Activated CD4-positive, alpha-beta T cell treated with anti-CD3 and anti-CD28 coated beads for 48 hours (primary cell): Measurements from ENCODE around the gene ZNF367.

Experiments used
- DNase-seq: peaks from one replicate; pipeline ENCODE4 v3.0.0-alpha.2; 2020

The ZNF367 gene

DNA sequence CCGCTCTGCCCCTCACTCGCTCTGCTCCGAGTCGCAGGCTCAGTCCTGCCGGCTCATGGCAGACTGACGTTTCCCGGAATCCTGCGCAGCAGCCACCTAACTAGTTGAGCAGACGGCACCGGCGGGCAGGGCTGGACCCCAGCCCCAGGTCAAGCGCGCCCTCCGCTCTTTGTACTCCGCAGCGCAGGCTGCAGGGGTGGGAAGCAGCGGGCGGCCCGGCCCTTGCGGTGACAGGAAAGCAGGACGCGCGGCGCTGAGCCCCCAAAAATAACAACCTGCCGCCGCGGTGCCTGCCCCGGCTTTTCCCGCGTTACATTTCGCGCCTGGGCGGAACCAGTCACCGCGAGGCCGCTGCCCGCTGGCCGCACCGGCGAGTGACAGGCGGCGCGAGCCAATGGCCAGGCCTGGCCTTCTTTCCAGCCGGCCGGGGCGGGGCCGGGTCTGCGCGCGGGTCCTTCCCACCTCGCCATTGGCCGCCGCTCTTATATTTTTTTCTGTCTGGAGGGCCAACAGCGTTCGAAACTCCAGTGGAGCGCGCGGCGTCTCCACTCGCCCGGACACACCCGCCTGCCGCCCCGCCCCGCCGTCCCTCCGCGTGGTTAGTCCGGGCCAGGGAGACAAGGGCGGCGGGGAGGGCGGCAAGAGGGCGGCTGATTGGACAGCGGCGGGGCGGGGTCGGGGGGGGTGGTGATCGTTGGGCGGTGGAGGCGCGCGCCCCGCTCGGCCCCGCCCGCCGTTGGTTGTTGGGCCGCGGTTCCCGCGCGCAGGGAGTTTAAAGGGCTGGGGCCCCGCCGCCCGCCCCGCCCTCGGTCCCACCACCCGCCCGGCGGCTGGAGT is at the start of gene ZNF367:
ZNF367 (minus strand) TSS at position 288 of the 837 bp plus-strand sequence. CDS start 338 bp downstream, outside the sequence.
- peak; percentile 96 for DNase-seq

DNA sequence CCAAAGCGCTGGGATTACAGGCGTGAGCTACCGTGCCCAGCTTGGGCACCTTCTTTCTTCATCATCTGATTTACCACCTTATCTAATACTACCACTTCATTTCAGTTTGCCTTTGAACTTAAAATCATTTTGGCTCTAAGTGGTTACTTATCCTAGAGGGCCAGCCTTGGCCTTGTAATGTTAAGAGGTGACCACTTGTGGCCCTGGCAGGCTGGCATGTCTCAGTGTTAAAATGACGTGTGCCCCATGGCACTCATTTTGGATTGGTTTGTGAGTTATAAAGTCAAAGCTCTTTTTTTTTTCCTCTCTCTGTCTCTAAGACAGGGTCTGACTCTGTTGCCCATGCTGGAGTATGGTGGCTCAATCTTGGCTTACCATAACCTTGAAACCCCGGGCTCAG is 49.6 kb upstream of the ZNF367 start:
- no peak for DNase-seq

DNA sequence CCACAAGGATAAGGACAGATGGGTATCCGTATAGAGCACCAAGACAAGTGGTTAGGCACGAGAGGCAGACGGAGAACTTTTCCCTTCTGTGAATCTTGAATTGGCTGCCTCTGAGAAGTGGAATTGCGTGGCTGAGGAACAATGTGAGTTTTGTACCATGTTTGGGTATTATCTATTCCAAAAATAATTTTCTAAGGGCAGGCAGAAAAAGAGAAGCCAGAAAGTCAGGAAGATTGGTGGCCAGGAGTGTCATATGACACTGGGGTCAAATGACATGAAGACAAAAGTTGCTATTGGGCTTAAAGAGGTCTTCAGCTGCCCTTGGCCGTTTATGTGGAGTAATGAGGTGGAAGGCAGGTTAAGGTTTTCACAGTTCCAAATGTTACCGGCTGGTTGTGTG is 46.3 kb upstream of the ZNF367 start:
- no peak for DNase-seq

DNA sequence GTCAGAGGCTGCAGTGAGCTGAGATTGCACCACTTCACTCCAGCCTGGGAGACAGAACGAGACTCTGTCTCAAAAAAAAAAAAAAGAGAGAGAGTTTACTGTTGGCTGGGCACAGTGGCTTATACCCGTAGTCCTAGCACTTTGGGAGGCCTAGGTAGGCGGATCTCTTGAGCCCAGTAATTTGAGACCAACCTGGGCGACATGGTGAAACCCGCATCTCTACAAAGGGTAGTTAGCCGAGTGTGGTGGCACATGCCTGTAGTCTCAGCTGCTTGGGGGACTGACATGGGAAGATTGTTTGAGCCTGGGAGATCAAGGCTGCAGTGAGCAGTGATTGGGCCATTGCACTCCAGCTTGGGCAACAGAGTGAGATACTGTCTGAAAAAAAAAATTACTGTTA is 44.4 kb upstream of the ZNF367 start:
- DNase-seq, result no peak

DNA sequence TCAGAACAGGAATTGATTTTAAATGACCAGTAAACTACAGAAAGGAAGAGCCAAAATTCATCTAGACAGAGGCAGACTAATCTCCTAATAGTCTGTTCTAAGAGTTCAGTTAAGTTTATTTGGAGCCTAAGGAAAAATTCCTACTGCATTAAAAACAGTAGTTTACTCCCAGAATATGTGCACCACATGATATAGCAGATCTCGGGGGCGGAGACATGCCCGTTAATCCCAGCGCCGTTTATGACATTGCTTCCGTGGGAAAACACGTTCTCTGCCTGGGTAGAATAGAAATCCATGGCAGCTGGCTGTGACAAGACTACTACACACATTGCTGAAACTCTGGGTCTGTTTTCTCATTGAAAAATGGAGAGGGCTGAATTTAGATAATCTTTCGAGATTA is 43.2 kb upstream of the ZNF367 start:
- no peak for DNase-seq

DNA sequence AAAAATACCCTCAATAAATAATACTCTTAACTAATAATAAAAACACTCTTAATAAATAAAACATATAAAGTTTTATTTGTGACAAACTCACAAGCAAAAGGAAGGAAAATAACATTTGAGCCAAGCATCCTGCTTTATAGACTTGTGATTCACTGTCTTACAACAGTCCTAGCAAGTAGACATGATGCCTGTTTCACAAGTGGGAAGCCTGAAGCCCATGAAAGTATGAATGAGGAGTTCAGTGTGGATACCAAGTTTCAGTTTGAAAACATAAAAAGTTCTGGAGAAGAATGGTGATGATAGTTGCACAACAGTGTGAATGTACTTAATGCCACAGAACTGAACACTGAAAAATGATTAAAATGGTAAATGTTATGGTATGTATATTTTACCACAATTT is 42.7 kb upstream of the ZNF367 start:
- no peak for DNase-seq

DNA sequence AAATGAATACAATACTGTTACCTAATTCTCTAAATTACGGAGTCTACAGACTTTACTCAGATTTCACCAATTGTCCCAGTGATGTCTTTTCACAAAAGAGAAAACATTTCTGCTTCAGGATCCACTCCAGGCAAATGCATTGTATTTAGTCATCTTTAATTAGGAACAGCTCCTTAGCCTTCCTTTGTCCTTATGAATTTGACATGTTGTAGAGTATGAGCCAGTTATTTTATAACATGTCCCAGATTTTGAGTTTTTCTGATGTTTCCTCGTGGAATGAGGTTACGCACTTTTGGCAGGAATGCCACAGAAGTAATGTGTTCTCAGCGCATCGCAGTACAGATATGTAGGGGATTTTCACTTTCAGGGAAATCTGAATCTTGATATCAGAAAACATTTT is 42.3 kb upstream of the ZNF367 start:
- no peak for DNase-seq

DNA sequence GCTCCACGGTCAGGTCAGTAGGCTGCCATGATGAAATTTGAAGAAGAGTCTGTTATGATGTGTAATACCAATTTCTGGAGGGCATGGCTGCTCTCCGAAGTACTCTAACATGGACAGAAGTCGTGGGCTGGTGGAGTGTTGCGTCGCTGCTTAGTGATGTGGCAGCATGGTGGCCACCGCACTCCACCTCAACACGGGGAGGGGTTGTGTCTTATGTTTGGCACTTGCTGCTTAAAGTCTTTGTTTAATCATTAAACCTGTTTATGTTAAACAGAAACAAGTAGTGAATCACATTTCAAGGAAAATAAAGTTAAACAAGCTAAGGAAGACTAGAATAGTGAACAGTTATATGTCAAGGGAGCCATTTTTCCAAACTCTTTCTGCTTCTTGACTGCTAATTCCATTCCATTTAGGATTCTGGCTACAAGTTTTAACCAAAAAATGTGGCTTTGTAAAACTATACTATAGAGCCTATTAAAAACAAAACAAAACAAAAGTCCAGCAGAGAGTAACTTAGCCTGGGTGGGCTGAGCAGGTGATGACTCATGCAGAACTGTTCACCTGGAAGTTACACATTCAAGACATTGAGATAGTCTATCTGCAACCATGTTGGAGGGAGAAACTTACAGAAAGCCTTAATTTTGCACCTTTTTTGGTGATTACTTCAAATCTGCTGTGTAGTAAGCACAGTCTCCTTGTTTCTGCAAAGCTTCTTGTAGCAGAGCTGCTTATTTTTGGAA is 41.3 kb upstream of the ZNF367 start:
- no peak for DNase-seq

DNA sequence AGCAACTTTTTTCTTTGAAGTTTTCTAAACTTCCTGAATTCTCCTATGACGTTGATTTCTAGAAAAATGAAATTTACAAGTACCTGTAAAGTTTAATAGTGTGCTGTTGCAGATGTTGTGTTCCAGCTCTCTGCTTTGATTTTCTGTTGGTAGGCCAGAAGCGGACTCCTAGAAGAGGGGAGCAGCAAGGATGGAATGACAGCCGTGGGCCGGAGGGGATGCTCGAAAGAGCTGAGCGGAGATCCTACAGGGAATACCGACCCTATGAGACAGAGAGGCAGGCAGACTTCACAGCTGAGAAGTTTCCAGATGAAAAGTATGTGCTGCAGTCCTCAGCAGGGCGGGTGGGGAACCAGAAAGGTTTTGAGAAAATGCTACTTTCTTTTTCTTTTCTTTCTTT is 40.1 kb upstream of the ZNF367 start:
- DNase-seq, result no peak

DNA sequence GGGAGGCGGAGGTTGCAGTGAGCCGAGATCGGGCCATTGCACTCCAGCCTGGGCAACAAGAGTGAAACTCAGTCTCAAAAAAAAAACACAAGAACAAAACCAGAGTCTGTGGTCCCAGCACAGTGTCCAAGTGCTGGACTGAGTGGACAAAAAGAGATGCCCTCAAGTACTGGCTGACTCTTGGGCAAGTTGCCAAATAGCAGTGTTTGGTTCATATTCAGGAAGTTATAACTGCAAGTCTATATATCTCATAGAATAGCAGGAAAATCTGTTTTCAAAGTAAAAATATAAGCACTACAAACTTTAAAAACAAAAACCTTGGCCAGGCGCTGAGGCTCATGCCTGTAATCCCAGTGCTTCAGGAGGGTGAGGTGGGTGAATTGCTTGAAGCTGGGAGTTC is 39.1 kb upstream of the ZNF367 start:
- no peak for DNase-seq

DNA sequence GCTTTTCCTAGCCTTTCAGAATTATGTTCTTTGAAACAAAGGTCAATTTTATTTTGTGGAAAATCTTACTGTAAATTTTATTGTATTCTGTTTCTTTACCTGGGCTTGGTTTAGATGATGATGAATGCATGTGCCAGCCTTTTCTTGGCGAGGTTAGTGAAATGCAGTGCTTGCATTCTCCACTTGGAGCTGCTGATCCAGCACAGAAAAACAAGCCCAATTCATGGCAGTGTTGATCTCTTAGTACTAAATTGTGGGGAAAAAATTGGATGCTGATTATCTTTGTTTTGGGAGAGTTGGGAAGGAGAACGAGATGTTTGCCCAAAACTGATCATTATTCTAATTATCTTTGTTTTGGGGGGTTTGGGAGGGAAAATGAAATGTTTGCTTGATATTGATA is 35.5 kb upstream of the ZNF367 start:
- DNase-seq, result peak; percentile 34

DNA sequence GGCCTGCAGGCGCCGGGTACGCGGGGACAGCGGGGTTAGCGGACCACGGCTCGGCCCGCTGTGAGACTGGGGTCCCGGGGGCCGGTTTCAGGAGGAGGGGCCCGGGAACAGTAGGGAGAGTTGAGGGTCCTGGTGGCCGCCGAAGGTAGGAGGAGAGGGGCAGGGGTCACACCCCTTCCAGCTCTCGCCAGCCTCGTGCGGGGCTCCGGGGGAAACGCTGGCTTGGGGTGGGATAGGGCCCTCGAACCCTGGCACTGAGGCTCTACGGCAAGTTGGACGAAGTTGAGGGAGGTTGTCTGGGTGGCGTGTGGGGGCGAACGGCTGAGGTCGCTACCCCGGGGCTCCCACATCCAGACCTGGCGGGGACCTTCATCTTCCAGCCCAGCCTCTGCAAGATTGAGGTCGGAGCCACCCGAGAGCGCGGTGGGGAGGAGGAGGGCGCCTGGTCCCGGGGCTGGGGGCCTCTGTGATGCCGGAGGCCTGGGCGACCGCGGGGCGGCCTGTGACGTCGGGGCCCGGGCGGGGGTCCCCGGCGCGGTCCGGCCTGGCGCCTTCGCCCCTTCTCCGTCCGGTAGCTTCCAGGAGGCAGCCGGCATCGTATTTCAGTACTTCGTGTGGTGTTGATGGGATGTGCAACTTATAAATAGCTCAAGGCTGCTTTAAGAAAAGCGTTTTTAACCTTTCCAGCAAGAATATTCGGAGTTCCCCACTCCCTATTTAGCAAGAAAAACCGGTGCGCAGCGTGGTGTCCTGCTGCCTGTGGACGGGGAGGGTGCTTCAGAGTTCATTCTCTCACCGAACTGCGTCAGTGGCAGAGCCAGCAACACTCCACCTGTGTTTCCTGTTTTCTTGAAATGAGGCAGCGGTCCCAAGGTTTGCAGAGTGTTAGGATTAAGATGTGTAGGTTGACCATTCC is 32.7 kb upstream of the ZNF367 start:
- DNase-seq, result peak; percentile 34

DNA sequence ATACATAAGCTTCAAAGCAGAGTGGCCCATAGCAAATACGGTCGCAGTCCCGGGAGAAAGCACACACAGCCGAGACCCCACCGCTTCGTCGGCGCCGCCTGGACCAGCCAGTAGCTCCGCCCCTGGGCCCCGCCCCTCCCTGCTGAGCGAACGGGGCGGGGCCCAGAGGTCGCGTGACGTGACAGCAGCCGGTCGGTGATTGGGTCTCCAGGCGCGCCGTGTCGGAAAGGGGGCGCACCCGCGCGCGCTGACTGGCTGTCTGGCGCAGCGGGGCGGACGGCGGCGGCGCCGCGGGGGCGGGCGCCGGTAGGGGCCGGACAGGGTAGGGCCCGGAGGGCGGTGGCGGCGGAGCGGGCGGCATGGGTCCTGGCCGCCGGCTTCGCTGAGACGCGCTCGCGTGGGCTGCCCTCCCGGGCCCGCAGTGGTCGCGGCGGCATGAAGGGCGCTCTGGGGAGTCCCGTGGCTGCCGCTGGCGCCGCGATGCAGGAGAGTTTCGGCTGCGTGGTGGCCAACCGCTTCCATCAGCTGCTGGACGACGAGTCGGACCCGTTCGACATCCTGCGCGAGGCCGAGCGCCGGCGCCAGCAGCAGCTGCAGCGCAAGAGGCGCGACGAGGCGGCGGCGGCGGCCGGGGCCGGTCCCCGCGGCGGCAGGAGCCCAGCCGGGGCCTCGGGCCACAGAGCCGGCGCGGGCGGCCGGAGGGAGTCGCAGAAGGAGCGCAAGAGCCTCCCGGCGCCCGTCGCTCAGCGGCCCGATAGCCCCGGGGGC is 31.9 kb upstream of the ZNF367 start, which contains the start of gene HABP4:
HABP4 (plus strand) TSS at position 325 of the 768 bp plus-strand sequence; CDS start at position 436, 111 bp downstream.
- peak; percentile 97 for DNase-seq

DNA sequence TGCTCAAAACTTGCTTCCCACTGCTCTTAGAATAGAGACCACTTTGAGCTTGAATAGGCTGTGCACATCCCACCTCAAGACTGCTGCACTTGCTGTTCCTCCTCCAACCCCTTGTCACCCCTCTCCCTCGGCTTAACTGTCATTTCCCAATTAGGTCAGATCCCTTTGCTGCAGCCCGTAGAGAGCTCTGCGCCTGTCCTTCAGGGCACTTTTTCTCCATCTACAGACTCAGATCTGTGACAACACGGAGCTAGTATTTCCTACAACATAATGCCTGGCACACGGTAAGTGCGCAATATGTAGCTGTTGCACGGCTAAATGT is 31.3 kb upstream of the ZNF367 start:
- DNase-seq, result no peak

DNA sequence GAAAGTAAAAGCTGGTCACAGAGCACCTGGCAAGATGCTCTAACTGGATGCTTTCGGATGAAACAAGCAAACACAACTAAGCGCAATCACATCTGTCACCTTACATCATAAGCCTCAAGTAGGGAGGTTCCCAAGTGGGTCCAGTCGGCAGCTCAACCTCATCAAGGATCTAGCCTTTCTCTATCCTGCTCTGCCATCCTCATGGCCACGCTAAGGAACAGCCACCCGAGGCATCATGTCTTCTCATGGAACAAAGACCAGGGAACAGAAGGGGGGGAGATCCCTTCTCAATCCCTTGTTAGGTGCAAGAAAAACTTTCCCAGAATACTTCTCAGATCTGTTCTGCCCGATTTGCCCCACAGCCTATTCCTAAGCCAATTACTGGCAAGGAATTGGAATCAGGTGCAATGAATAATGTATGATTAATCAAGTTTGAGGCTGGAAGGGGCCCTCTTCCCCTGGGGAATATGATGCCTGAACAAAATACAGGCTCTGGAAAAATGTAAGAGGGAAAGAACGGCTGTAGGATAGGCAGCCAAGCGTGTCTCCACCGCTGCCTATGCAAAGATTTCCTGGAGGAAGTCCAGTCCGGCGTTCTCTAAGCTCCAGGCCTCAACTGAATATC is 30.5 kb upstream of the ZNF367 start:
- DNase-seq, result no peak

DNA sequence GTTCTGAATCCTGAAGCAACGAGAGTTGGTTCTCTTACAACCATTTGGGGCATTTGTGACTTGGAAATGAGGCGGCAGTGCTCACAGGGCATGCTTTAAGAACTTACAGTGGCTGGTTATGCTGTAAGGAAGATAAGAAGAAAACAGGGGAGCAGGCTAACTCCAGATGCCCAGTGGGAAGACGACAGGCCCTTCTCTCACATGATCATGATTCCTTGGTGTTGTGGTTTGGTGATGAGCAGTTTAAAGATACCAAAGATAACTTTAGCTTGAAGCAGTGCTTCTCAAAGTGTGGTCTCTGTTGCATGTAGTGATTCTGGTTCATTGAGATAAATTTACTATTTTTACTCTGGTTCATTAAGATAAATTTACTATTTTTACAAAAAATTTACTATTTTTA is 29.2 kb upstream of the ZNF367 start:
- no peak for DNase-seq

DNA sequence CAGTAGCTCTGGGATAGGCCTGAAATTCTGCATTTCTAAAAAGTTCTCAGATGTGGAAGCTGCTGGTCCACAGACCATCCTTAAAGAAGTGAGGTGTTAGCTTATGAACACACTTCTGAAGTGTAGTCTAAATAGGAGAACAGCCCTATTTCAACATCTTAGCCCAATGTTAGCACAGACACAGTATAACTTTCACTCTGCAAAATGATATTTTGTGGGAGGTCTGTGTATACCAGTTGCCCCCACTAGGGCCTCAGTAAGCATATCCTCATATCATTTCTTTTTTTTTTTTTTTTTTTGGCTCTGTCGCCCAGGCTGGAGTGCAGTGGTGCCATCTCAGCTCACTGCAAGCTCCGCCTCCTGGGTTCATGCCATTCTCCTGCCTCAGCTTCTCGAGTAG is 24.3 kb upstream of the ZNF367 start:
- no peak for DNase-seq

DNA sequence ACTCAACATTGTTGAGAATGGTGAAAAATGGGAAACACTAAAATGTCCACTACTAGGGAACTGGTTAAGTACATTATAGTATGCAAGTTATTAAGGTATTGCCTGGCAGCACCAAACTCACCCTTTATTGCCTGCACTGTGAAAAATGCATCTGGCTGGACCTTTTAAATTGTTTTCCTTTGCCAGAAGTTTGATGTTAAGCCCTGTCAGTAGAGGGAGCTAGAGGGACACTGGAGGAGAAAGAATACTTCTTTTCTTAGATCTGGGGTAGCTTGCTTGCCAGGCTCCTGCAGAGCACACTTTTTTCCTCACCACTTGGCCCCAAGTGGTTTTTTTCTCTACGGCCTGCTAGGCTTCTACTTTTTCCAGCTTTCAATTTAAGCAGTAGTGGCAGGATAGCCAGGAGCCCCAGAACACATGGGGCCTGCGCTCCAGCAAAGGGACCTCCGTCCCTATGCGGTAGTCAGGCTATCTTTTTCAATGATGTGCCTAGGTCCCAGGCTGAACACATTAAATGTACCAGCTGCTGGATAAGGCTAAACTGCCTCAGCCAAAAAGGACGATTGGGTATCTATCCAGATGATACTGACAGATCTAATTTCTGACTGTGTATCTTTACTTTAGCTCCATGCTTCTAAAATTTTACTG is 23.8 kb upstream of the ZNF367 start:
- peak; percentile 29 for DNase-seq

DNA sequence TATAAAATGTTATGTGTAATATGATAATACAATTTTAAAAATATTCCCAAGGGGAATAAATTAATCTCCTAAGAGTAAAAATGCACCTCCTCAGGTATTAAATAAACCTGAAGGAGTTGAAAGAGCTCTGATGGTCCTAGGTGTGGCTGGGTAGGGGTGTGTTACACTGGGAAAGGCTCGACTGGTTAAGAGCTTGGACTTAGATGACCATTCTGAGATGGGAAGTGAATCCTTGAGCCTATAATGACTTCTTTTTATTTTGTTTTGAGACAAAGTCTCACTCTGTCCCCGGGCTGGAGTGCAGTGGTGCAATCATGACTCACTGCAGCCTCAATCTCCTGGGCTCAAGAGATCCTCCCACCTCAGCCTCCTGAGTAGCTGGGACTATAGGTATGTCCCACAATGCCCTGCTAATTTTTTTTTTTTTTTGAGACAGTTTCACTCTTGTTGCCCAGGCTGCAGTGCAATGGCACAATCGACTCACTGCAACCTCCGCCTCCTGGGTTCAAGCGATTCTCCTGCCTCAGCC is 22.6 kb upstream of the ZNF367 start:
- DNase-seq, result no peak

DNA sequence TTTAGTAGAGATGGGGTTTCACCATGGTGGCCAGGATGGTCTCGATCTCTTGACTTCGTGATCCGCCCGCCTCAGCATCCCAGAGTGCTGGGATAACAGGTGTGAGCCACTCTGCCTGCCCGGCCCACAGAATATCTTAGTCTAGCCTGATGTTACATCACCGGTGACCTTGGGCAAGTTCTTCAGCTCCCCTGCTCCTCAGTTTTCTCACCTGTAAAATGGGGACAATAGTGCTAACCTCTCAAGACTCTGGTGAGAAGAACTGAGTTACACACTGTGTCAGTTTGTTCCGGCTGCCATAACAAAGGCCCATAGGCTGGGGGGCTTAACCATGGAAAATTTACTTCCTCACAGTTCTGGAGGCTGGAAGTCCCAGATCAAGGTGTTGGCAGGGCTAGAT is 19.3 kb upstream of the ZNF367 start:
- DNase-seq, result no peak

DNA sequence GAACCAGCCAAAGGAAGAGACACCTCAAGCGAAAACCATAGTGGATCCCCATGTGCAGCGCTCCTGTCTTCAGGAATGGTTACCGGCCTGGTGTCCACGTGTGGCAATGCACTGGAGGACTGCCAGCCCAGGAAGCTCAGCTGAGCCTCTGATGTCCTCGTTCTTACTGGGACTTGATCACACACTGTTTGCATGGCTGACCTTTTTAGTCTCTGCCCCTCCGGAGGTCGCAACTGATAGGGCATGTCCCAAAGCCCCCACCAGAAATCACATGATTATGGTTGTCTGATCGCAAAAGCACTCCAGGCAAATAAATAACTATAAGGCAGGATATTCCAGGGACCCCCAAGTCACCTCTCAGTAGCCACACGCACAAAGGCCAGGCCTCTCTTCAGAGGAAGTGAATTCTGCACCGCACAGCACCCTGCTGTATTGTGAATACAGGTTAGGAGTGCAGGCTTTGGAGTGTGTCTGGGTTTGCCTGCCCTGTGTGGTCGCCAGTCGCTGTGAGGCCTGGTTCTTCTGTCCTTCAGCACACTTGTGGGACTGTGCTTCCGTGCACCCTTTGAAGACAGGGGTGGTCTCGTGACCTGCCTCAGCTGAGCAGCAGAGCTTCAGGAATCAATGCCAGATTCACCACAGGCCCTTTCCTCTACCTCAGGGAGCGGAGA is 18.4 kb upstream of the ZNF367 start:
- DNase-seq, result no peak
